ENCODE data around the gene BLOC1S4. TPM values are rescaled to one million over a fixed set of nuclear protein-coding genes. Genes with fewer than 3 reads are reported as not detected.

BLOC1S4 gene
- total RNA-seq, 1 donor from 2014 or later = 21.4 TPM

DNA sequence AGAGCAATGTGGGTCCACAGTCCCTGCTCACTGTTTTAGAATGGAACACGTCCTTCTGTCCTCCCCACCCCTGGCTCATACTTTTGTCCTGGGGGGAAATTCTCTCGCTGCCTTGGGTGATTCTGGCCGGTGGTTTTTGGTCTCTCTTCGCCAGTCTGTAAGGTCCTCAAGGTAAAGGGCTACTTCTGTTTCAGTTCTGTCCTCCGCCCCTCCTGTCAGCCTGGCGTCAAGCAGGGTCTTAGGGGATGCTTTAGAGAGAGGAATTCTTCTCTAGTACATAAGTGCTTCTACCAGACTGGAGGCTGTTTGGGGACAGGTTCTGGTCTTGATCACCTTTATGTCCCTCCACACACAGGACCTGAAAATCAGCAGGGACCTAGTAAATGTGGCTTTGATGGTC is 5.7 kb upstream of the BLOC1S4 start:
- peak overlapping the region; percentile 65 for H3K4me3 ChIP-seq (ENCODE audit: low read depth, low read length)
- TF ChIP-seq, protein P1, sequence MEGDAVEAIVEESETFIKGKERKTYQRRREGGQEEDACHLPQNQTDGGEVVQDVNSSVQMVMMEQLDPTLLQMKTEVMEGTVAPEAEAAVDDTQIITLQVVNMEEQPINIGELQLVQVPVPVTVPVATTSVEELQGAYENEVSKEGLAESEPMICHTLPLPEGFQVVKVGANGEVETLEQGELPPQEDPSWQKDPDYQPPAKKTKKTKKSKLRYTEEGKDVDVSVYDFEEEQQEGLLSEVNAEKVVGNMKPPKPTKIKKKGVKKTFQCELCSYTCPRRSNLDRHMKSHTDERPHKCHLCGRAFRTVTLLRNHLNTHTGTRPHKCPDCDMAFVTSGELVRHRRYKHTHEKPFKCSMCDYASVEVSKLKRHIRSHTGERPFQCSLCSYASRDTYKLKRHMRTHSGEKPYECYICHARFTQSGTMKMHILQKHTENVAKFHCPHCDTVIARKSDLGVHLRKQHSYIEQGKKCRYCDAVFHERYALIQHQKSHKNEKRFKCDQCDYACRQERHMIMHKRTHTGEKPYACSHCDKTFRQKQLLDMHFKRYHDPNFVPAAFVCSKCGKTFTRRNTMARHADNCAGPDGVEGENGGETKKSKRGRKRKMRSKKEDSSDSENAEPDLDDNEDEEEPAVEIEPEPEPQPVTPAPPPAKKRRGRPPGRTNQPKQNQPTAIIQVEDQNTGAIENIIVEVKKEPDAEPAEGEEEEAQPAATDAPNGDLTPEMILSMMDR (IDR thresholded peaks at IDR 0.05; ENCODE audit: insufficient read depth, low read length, poor library complexity, severe bottlenecking) = no peak
- no peaks in the 10 kb centered on the region for H3K36me3 ChIP-seq (ENCODE audit: control insufficient read depth, insufficient read depth, low read length)
- DNase-seq (ENCODE audit: low read depth) = no peak
- no peaks in the 10 kb centered on the region for H3K27me3 ChIP-seq (ENCODE audit: control insufficient read depth, insufficient read depth, low read length)

DNA sequence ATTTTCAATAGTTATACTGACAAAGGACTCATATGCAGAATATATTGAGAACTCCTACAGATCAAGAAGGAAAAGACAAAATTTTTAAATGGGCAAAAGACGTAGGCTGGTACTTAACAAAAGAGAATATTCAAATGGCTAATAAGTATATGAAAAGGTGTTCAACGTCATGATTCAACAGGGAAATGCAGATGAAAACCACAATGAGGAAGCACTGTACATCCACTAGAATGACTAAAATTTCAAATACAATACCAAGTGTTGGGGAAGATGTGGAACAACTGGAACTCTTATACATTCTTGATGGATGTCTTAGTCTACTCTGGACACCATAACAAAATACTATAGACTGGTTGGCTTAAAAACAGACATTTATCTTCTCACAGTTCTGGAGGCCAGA is 5.0 kb upstream of the BLOC1S4 start:
- TF ChIP-seq, protein P1 (IDR thresholded peaks at IDR 0.05; ENCODE audit: insufficient read depth, low read length, poor library complexity, severe bottlenecking) = no peak
- H3K4me3 ChIP-seq (ENCODE audit: low read depth, low read length) = no peak overlapping the region
- no peak for DNase-seq (ENCODE audit: low read depth)

DNA sequence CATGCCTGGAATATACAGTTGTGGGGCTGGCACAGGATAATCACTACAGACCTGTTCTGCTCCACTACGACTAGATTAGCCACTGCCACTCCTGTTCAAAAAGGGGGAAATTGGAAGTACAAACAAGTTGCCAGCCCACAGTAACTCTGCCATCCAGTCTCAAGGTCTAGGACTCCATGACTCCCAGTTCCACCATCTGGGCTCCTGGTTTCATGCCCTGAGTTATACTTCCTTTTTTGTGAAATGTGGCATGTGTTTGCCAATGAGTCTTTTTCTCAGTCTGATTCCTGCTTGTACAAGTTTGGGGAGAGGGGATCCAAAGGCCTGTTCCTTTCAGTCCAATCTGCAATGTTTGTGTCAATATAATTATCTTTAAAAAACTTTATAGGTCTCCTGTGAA is 1.0 kb upstream of the BLOC1S4 start:
- Histone ChIP-seq H3K36me3 (ENCODE audit: control insufficient read depth, insufficient read depth, low read length) (no peaks in the 10 kb centered on the region), H3K4me3 (ENCODE audit: low read depth, low read length) (no peak overlapping the region), H3K27me3 (ENCODE audit: control insufficient read depth, insufficient read depth, low read length) (no peaks in the 10 kb centered on the region)
- TF ChIP-seq, protein P1 (IDR thresholded peaks at IDR 0.05; ENCODE audit: insufficient read depth, low read length, poor library complexity, severe bottlenecking) = no peak
- DNase-seq (ENCODE audit: low read depth) = no peak

More for the DNA sequence above, 5.0 kb upstream of the BLOC1S4 start:
- H3K27me3 ChIP-seq (ENCODE audit: control insufficient read depth, insufficient read depth, low read length) = no peaks in the 10 kb centered on the region
- H3K36me3 ChIP-seq (ENCODE audit: control insufficient read depth, insufficient read depth, low read length) = no peaks in the 10 kb centered on the region

DNA sequence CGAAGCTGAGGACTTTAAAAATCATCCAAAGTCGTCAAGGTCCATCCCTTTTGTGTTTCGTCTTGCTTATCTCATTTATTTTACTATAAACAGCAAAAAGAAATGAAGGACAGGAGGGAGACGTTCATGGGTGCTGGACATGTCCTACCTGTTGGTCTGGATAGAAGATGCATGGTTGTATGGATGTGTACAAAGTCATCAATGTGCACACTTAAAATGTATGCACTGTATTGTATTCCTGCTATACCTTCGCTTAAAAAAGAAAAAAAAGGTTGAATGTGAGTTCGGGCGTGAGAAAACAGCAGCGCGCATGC is 313 bp upstream of the BLOC1S4 start:
- no peaks in the 10 kb centered on the region for H3K36me3 ChIP-seq (ENCODE audit: control insufficient read depth, insufficient read depth, low read length)
- no peak for DNase-seq (ENCODE audit: low read depth)
- no peaks in the 10 kb centered on the region for H3K27me3 ChIP-seq (ENCODE audit: control insufficient read depth, insufficient read depth, low read length)
- TF ChIP-seq, protein P1 (IDR thresholded peaks at IDR 0.05; ENCODE audit: insufficient read depth, low read length, poor library complexity, severe bottlenecking) = no peak
- peak overlapping the region; percentile 76 for H3K4me3 ChIP-seq (ENCODE audit: low read depth, low read length)

DNA sequence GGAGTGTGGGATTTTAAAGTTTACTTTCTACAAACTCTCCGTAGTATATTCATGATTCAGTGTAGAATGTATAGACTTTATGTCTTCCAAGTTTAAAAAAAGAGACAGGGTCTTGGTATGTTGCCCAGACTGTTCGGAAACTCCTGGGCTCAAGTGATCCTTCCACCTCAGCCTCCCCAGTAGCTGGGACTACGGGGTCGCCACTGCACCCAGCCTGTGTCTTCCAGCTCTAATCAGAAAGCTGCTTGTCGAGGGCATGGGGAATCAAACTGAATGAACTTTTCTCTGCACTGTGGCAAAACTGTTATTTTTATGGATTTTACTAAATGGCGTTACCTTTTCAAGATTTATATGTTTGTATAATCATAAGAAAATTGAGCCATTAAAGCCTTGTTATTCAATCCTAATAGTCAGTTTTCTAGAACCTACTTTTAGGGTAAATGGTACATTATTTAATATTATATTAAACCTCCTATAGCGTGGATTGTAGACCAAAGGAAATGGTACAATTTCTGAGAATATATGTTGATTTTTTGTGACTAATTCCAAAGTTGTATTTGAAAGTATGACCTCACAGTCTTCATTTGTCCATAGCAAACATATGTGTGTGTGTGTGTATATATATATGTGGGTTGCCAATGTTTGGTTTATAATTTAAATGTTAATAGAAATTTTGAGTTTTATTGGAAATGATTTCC is 1.1 kb downstream of the BLOC1S4 start:
- H3K4me3 ChIP-seq (ENCODE audit: low read depth, low read length) = peak overlapping the region; percentile 76
- TF ChIP-seq, protein P1 (IDR thresholded peaks at IDR 0.05; ENCODE audit: insufficient read depth, low read length, poor library complexity, severe bottlenecking) = no peak
- no peaks in the 10 kb centered on the region for H3K27me3 ChIP-seq (ENCODE audit: control insufficient read depth, insufficient read depth, low read length)
- no peaks in the 10 kb centered on the region for H3K36me3 ChIP-seq (ENCODE audit: control insufficient read depth, insufficient read depth, low read length)
- DNase-seq (ENCODE audit: low read depth) = no peak

Measured in kidney epithelial cell (primary cell).